NT2/D1 (cell line): Measurements from ENCODE around the gene WNT8B.
A peak's percentile ranks its signal among the peaks of the same experiment; 100 is the strongest.

Experiments
- DNase-seq: peaks from one replicate; pipeline ENCODE4 v3.0.0-alpha.2; 2011; ENCODE audit warnings: low read depth, low spot score
- H3K27me3 ChIP-seq: 2 replicates; pipeline ENCODE4 v1.6.0; 2011; ENCODE audit warnings: mild to moderate bottlenecking; ENCODE audit not compliant: insufficient read length, insufficient read depth
- H3K36me3 ChIP-seq: 2 replicates; pipeline ENCODE4 v1.6.1; 2011; ENCODE audit warnings: mild to moderate bottlenecking, low read length, mixed read lengths; ENCODE audit not compliant: insufficient read depth, insufficient read length
- H3K4me1 ChIP-seq: 2 replicates; pipeline ENCODE4 v1.5.1; 2011; ENCODE audit not compliant: insufficient read depth, insufficient read length
- H3K4me3 ChIP-seq: 2 replicates; pipeline ENCODE4 v1.5.1; 2011; ENCODE audit warnings: low read depth; ENCODE audit not compliant: insufficient read length
- H3K9ac ChIP-seq: 2 replicates; pipeline ENCODE4 v1.6.0; 2011; ENCODE audit warnings: low read depth; ENCODE audit not compliant: insufficient read length
- H3K9me3 ChIP-seq: 2 replicates; pipeline ENCODE4 v1.5.1; 2011; ENCODE audit warnings: mild to moderate bottlenecking, low read length; ENCODE audit not compliant: insufficient read depth
- SUZ12 ChIP-seq: IDR thresholded peaks from 2 replicates; pipeline ENCODE4 v1.6.1; 2011; ENCODE audit not compliant: insufficient read length, insufficient read depth; ENCODE audit errors: extremely low read depth
- YY1 ChIP-seq: IDR thresholded peaks from 2 replicates; pipeline ENCODE4 v1.6.1; 2011; ENCODE audit not compliant: insufficient read length, insufficient read depth
- ZNF274 ChIP-seq: IDR thresholded peaks from 2 replicates; pipeline ENCODE4 v1.6.1; 2011; ENCODE audit warnings: mild to moderate bottlenecking, low read depth, low read length

Gene WNT8B

DNA sequence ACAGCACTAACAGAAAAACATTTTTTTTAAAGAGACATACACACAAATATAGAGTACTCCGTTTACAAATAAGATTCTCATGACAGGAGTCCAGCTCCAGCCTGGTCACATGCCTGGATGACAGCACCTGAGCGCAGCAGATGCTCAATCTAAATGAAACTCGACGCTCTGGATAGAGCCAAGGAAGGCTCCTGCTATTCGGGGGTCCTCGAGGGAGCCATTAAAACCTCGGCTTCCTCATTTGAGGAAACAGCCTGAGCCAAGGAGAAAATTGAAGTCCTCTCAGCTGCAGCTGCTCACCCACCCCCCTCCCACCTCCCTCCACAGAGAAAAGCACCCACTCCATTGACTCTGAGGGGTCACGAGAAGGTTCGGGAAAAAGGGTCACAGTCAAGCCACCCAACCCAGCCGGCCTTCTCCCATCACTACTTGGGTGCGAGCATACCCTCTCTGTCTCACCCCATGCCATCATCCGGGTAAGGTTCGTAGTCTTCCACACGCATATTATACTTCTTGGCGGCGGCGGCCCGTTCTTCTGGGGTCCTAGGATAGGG is 66.2 kb downstream of the WNT8B start:
- no peak for DNase-seq
- TF ChIP-seq SUZ12 = no peak
- TF ChIP-seq YY1 = no peak
- TF ChIP-seq ZNF274 = no peak

GRCh38 chr10:100529475-100530298 is 66.9 kb downstream of the WNT8B start, which contains the start of gene NDUFB8:
TSS of gene NDUFB8 (minus strand) at chr10:100529871. CDS start at chr10:100529851, 20 bp downstream.
- Histone ChIP-seq H3K9ac (peak within 1 kb of the TSS; percentile 90), H3K4me3 (peak within 1 kb of the TSS; percentile 73), H3K36me3 (peaks cover 34% of the 10 kb centered on the region), H3K4me1 (no peaks in the 10 kb centered on the region), H3K27me3 (no peaks in the 10 kb centered on the region), H3K9me3 (no peaks in the 10 kb centered on the region)
- DNase-seq = peak; percentile 71
- TF ChIP-seq SUZ12 (no peak), YY1 (no peak), ZNF274 (no peak)

More for the DNA sequence above, 66.2 kb downstream of the WNT8B start:
- H3K36me3 ChIP-seq = peaks cover 41% of the 10 kb centered on the region
- H3K4me3 ChIP-seq = peak overlapping the region; percentile 73
- no peaks in the 10 kb centered on the region for H3K4me1 ChIP-seq
- no peaks in the 10 kb centered on the region for H3K27me3 ChIP-seq
- H3K9me3 ChIP-seq = no peaks in the 10 kb centered on the region
- peak overlapping the region; percentile 90 for H3K9ac ChIP-seq

DNA sequence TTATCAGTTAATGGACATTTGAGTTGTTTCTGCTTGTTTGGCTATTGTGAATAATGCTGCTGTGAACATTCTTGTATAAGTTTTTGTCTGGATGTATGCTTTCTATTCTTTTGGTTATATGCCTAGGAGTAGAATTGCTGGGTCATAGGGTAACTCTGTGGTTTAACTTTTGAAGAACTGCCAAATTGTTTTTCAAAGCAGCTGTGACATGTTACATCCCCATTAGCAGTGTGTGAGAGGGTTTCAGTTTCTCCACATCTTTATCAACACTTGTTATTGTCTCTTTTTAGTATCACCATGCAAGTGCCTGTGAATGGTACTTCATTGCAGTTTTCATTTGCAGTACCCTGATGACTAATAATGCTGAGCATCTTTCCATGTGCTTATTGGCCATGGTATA is 69.0 kb downstream of the WNT8B start:
- Histone ChIP-seq H3K9me3 (no peaks in the 10 kb centered on the region), H3K27me3 (no peaks in the 10 kb centered on the region), H3K9ac (no peak overlapping the region), H3K4me1 (no peaks in the 10 kb centered on the region), H3K36me3 (peaks cover 15% of the 10 kb centered on the region), H3K4me3 (no peak overlapping the region)
- DNase-seq = no peak
- TF ChIP-seq ZNF274 (no peak), YY1 (no peak), SUZ12 (no peak)
